DOHH2 (cell line): ENCODE data around the gene CXCL10.

ENCODE experiments used
- CTCF ChIP-seq: fragments of 200-600 bp; sonication (generic); IDR thresholded peaks from one replicate; pipeline ENCODE4 v1.5.1; 2014; ENCODE audit warnings: antibody characterized with exemption, mild to moderate bottlenecking, low read depth, low read length; ENCODE audit not compliant: poor library complexity, severe bottlenecking
- EZH2phosphoT487 ChIP-seq: fragments of 200-600 bp; sonication (generic); IDR thresholded peaks from 2 replicates; pipeline ENCODE4 v1.6.1; 2017; ENCODE audit warnings: borderline replicate concordance, mild to moderate bottlenecking, antibody characterized with exemption, low read length, moderate library complexity, mixed read lengths

- TF ChIP-seq CTCF (no peak), EZH2phosphoT487 (no peak)
Observed at GRCh38 chr4:75992462-75992861, 30.8 kb downstream of the CXCL10 start.
